ENCODE measurements around the gene PRLR. TPM values are rescaled to one million over a fixed set of nuclear protein-coding genes. Genes with fewer than 3 reads are reported as not detected.
A peak's percentile ranks its signal among the peaks of the same experiment; 100 is the strongest.

Gene PRLR
- total and polyA plus RNA-seq, 2 of the 8 experiments (the other 6 are each of a cell fraction or from before 2014, with no cell fraction given) = 0.53 to 2.5 TPM

- Histone ChIP-seq H2BK15ac (ENCODE audit: low read length) (no peak overlapping the region), H3K79me2 (ENCODE audit: control insufficient read depth in 1 of 2, insufficient read depth in 2 of 2, low read length in 2 of 2) (no peaks in the 10 kb centered on the region), H3K9ac (replicated peaks in 1 of 4; ENCODE audit: extremely low read depth in 1 of 4, low read depth in 3 of 4, low read length in 3 of 4) (no peak overlapping the region), H2BK120ac (replicated peaks; ENCODE audit: low read depth, low read length) (no peak overlapping the region), H3K23ac (ENCODE audit: insufficient read length) (no peak overlapping the region), H3K4me2 (ENCODE audit: insufficient read depth in 1 of 2, low read depth in 2 of 2, low read length in 2 of 2) (no peak overlapping the region), H2BK12ac (ENCODE audit: low read depth, low read length) (no peak overlapping the region), H2BK20ac (ENCODE audit: low read length) (no peak overlapping the region), H4K8ac (ENCODE audit: extremely low read depth, insufficient read depth, low read length) (no peak overlapping the region), H4K91ac (replicated peaks; ENCODE audit: insufficient read length, low read length) (no peak overlapping the region), H2AFZ (ENCODE audit: low read length) (peak overlapping the region; percentile 99), H3K27me3 (replicated peaks in 1 of 4; ENCODE audit: control insufficient read depth in 3 of 4, extremely low read depth in 1 of 4, insufficient read depth in 3 of 4, low read length in 3 of 4) (0 out of 7 replicates have a peak, but pooled peaks cover 0 to 2% (median 0%) of the 10 kb centered on the region in 4 experiments), H3K4me1 (replicated peaks in 1 of 4; ENCODE audit: control insufficient read depth in 3 of 4, insufficient read depth in 4 of 4, low read length in 3 of 4) (peaks cover 0 to 4% (median 1%) of the 10 kb centered on the region in 4 experiments; a peak in 2 of 7 replicates), H2AK5ac (ENCODE audit: low read depth, low read length) (no peak overlapping the region), H3K18ac (ENCODE audit: extremely low read depth, low read length) (no peak overlapping the region), H3K4ac (replicated peaks; ENCODE audit: insufficient read length, low read depth, low read length) (no peak overlapping the region), H4K20me1 (replicated peaks in 1 of 2; ENCODE audit: control insufficient read depth in 1 of 2, insufficient read depth in 2 of 2, low read length in 2 of 2) (no peaks in the 10 kb centered on the region), H3K23me2 (ENCODE audit: low read depth, low read length) (no peaks in the 10 kb centered on the region; the same call in 1 of the 2 replicates), H4K5ac (ENCODE audit: insufficient read length, low read depth, low read length) (no peak overlapping the region), H3K27ac (ENCODE audit: low read depth, low read length) (no peak overlapping the region), H3K79me1 (ENCODE audit: low read depth, low read length) (no peaks in the 10 kb centered on the region), H3K36me3 (ENCODE audit: control insufficient read depth in 2 of 4, insufficient read depth in 4 of 4, low read length in 3 of 4) (no peaks in the 10 kb centered on the region), H3K56ac (replicated peaks; ENCODE audit: insufficient read length, low read depth, low read length) (no peak overlapping the region), H3K9me3 (ENCODE audit: insufficient read depth in 2 of 2, low read depth in 1 of 2, low read length in 1 of 2) (no peaks in the 10 kb centered on the region), H2BK5ac (ENCODE audit: low read depth, low read length) (no peak overlapping the region), H3K14ac (ENCODE audit: insufficient read length) (no peak overlapping the region), H3K4me3 (ENCODE audit: extremely low read depth in 1 of 4, insufficient read depth in 2 of 4, low read depth in 3 of 4, low read length in 4 of 4) (no peak overlapping the region)
- 67% methylated on average over 7 of the region's 7 CpGs; no CpG with 5 or more reads in 1 of the 2 experiments for WGBS, 2 experiments (ENCODE audit: extremely low coverage in 1 of 2, insufficient coverage in 1 of 2, insufficient read length in 1 of 2, insufficient replicate concordance in 2 of 2, low coverage in 1 of 2, low lambda C conversion rate in 2 of 2, missing lambda C conversion rate in 1 of 2)
- ChIA-PET POLR2A (ENCODE audit: partially characterized antibody) (no interaction called here), CTCF (ENCODE audit: partially characterized antibody) (interaction anchor here (0.8 to 3.8 kb wide), 23 partner anchors 9 to 837 kb away, joined by 3 to 22 read pairs (median 5); no protein-coding TSS in a partner anchor)
- FAIRE-seq (peak; percentile 90), DNase-seq (ENCODE audit: low read depth in 1 of 2, low spot score in 2 of 2) (peak; percentile 29 to 84)
- peak; percentile 99 for TF ChIP-seq RAD21 (IDR thresholded peaks at IDR 0.05 in 1 of 2, conservative IDR thresholded peaks at IDR 0.05 in 1 of 2; ENCODE audit: low read depth in 2 of 2, low read length in 2 of 2)
- peak; percentile 65 to 94 (median 84) for TF ChIP-seq CTCF (IDR thresholded peaks at IDR 0.05; ENCODE audit: control extremely low read depth in 1 of 3, insufficient read depth in 1 of 3, low read depth in 1 of 3, low read length in 3 of 3)
- TF ChIP-seq TEAD4 (IDR thresholded peaks at IDR 0.05; ENCODE audit: low read depth, low read length) = peak; percentile 43; the same call in 1 of the 2 replicates
Measured at GRCh38 chr5:35089334-35090314, 140.7 kb downstream of the PRLR start.
